SK-N-SH (cell line): ENCODE data around the gene SH3PXD2A. TPM values are rescaled to one million over a fixed set of nuclear protein-coding genes. Genes with fewer than 3 reads are reported as not detected.

Experiments
- CTCF ChIA-PET: fragments of 300-600, 350-600 bp; formaldehyde crosslinking; extraction: SDS; loops from one replicate; lab custom pipeline; 2021; lab: Yijun Ruan, JAX
- POLR2A ChIA-PET: fragments of 350-600 bp; sonication (Branson Sonifier 250); formaldehyde crosslinking; extraction: SDS; loops from one replicate; lab custom pipeline; 2020; ENCODE audit warnings: antibody characterized with exemption, inconsistent platforms; lab: Yijun Ruan, JAX
- DNase-seq: peaks from one replicate; pipeline ENCODE4 v3.0.0; 2012
- H2AFZ ChIP-seq: fragments of 200-600 bp; sonication (generic); 2 replicates; pipeline ENCODE4 v1.8.1; 2016; ENCODE audit warnings: antibody characterized with exemption, mild to moderate bottlenecking, low read depth
- H3F3A ChIP-seq: fragments of 200-600 bp; sonication (generic); replicated peaks from 2 replicates; pipeline ENCODE3; 2016; ENCODE audit warnings: antibody characterized with exemption, mild to moderate bottlenecking; ENCODE audit not compliant: insufficient read depth
- H3K27ac ChIP-seq, 2 experiments: fragments of 200-500 bp in 1 of 2; fragments of 200-600 bp in 1 of 2; sonication (Bioruptor generic) in 1 of 2; sonication (generic), shearing (Covaris generic) in 1 of 2; 2 replicates each; pipeline versions ENCODE4 v1.5.1 to v1.6.1; 2014 to 2016; ENCODE audit warnings: low read depth in 2 of 2, inconsistent platforms in 1 of 2, low read length in 1 of 2, mild to moderate bottlenecking in 1 of 2, mixed read lengths in 1 of 2
- H3K27me3 ChIP-seq: fragments of 200-600 bp; sonication (generic), shearing (Covaris generic); 2 replicates; pipeline ENCODE4 v1.6.1; 2016; ENCODE audit warnings: mixed run types; ENCODE audit not compliant: insufficient read depth
- H3K36me3 ChIP-seq, 2 experiments: fragments of 200-500 bp in 1 of 2; fragments of 200-600 bp in 1 of 2; sonication (Bioruptor generic) in 1 of 2; sonication (generic) in 1 of 2; replicated peaks in 1 of 2; 2 replicates each; pipeline versions ENCODE3 to v1.5.1; 2014 to 2016; ENCODE audit warnings: low read length in 1 of 2, mild to moderate bottlenecking in 1 of 2; ENCODE audit not compliant: insufficient read depth in 2 of 2, control insufficient read depth in 1 of 2
- H3K4me1 ChIP-seq, 2 experiments: fragments of 200-500 bp in 1 of 2; fragments of 200-600 bp in 1 of 2; sonication (Bioruptor generic) in 1 of 2; sonication (generic), shearing (Covaris generic) in 1 of 2; 2 replicates each; pipeline versions ENCODE4 v1.5.1 to v1.6.1; 2014 to 2016; ENCODE audit warnings: low read depth in 1 of 2, low read length in 1 of 2, mixed run types in 1 of 2; ENCODE audit not compliant: insufficient read depth in 2 of 2, control insufficient read depth in 1 of 2
- H3K4me2 ChIP-seq: fragments of 200-600 bp; sonication (generic), shearing (Covaris generic); 2 replicates; pipeline ENCODE4 v1.6.1; 2017; ENCODE audit warnings: mixed run types
- H3K4me3 ChIP-seq, 2 experiments: fragments of 200-500 bp in 1 of 2; fragments of 200-600 bp in 1 of 2; sonication (Bioruptor generic) in 1 of 2; sonication (generic), shearing (Covaris generic) in 1 of 2; 2 replicates each; pipeline versions ENCODE4 v1.5.1 to v1.8.1; 2014 to 2016; ENCODE audit warnings: low read depth in 2 of 2, inconsistent platforms in 1 of 2, low read length in 1 of 2, mild to moderate bottlenecking in 1 of 2, mixed read lengths in 1 of 2, moderate library complexity in 1 of 2
- H3K79me2 ChIP-seq: fragments of 200-600 bp; sonication (generic); 2 replicates; pipeline ENCODE4 v1.8.1; 2017; ENCODE audit warnings: mild to moderate bottlenecking; ENCODE audit not compliant: insufficient read depth
- H3K9ac ChIP-seq: fragments of 200-600 bp; sonication (generic); 2 replicates; pipeline ENCODE4 v1.6.1; 2017; ENCODE audit warnings: mixed run types
- H3K9me2 ChIP-seq: fragments of 200-600 bp; sonication (generic); 2 replicates; pipeline ENCODE4 v1.6.1; 2017; ENCODE audit warnings: mixed run types
- H3K9me3 ChIP-seq: fragments of 200-600 bp; sonication (generic); 2 replicates; pipeline ENCODE4 v1.6.1; 2017; ENCODE audit warnings: mixed run types, mild to moderate bottlenecking, moderate library complexity
- H4K20me1 ChIP-seq: fragments of 200-600 bp; sonication (generic); 2 replicates; pipeline ENCODE4 v1.6.1; 2017; ENCODE audit warnings: mild to moderate bottlenecking, mixed run types; ENCODE audit not compliant: insufficient read depth
- CHD2 ChIP-seq: fragments of 150-350 bp; IDR thresholded peaks from 2 replicates; pipeline ENCODE4 v1.6.1; 2018; ENCODE audit warnings: low read length; ENCODE audit not compliant: partially characterized antibody
- CTCF ChIP-seq: fragments of 200-600 bp; sonication (generic); IDR thresholded peaks from 2 replicates; pipeline ENCODE4 v1.6.1; 2017; ENCODE audit warnings: antibody characterized with exemption, mild to moderate bottlenecking, moderate library complexity
- ELF1 ChIP-seq: IDR thresholded peaks from 2 replicates; pipeline ENCODE4 v1.4.0; 2012
- EZH2phosphoT487 ChIP-seq: fragments of 200-600 bp; sonication (generic); IDR thresholded peaks from 2 replicates; pipeline ENCODE4 v1.6.1; 2017; ENCODE audit warnings: low read depth, mixed run types, mild to moderate bottlenecking, antibody characterized with exemption, moderate library complexity, borderline replicate concordance
- GABPA ChIP-seq: IDR thresholded peaks from 2 replicates; pipeline ENCODE4 v1.4.0; 2012; ENCODE audit warnings: low read depth, mild to moderate bottlenecking
- MEF2A ChIP-seq: IDR thresholded peaks from 2 replicates; pipeline ENCODE4 v1.4.0; 2012; ENCODE audit warnings: low read depth, borderline replicate concordance
- MXI1 ChIP-seq: IDR thresholded peaks from 2 replicates; pipeline ENCODE4 v1.6.1; 2012; ENCODE audit warnings: mild to moderate bottlenecking, low read depth, low read length, improper control_type of control experiment
- POLR2AphosphoS5 ChIP-seq: IDR thresholded peaks from 2 replicates; pipeline ENCODE4 v1.6.1; 2012; ENCODE audit warnings: low read depth, low read length
- RAD21 ChIP-seq: IDR thresholded peaks from 2 replicates; pipeline ENCODE4 v1.6.1; 2012; ENCODE audit warnings: mild to moderate bottlenecking, low read length
- RCOR1 ChIP-seq: fragments of 150-350 bp; IDR thresholded peaks from 2 replicates; pipeline ENCODE4 v1.6.1; 2017; ENCODE audit warnings: antibody characterized with exemption, low read length
- SIN3A ChIP-seq: IDR thresholded peaks from 2 replicates; pipeline ENCODE4 v1.6.1; 2012; ENCODE audit warnings: low read depth, mild to moderate bottlenecking, low read length, moderate library complexity, borderline replicate concordance
- SMC3 ChIP-seq: IDR thresholded peaks from 2 replicates; pipeline ENCODE4 v1.6.1; 2012; ENCODE audit warnings: low read depth, low read length, improper control_type of control experiment
- TCF12 ChIP-seq: IDR thresholded peaks from 2 replicates; pipeline ENCODE4 v1.4.0; 2012
- YY1 ChIP-seq: IDR thresholded peaks from 2 replicates; pipeline ENCODE4 v1.4.0; 2012; ENCODE audit warnings: low read depth, mild to moderate bottlenecking
- WGBS: methylation state at CpG from one replicate; pipeline ENCODE4 v1.1.6; 2017; ENCODE audit warnings: low lambda C conversion rate; 5-methylcytosine and 5-hydroxymethylcytosine counted together
- polyA plus RNA-seq, 3 experiments: library from polyadenylated mRNA; depleted of rRNA; stranded (reverse); fragments of >200 nt; gene quantifications; 2 replicates each; pipeline ENCODE4 v1.2.3, GENCODE V29; 2012
- TF ChIP-seq, protein P1 (sequence below): IDR thresholded peaks from 2 replicates; pipeline ENCODE4 v1.6.1; 2012; ENCODE audit warnings: mild to moderate bottlenecking, low read depth, low read length, moderate library complexity
- TF ChIP-seq, protein P2 (sequence below): fragments of 150-350 bp; IDR thresholded peaks from 2 replicates; pipeline ENCODE4 v1.6.1; 2017; ENCODE audit warnings: antibody characterized with exemption, low read length, low read depth, borderline replicate concordance
- TF ChIP-seq, protein P3 (sequence below): IDR thresholded peaks from 2 replicates; pipeline ENCODE4 v1.4.0; 2012; ENCODE audit warnings: low read depth, borderline replicate concordance

Gene SH3PXD2A
- polyA plus RNA-seq, 1 of the 3 experiments (the other 2 are of a cell fraction) = 2.5 TPM

DNA sequence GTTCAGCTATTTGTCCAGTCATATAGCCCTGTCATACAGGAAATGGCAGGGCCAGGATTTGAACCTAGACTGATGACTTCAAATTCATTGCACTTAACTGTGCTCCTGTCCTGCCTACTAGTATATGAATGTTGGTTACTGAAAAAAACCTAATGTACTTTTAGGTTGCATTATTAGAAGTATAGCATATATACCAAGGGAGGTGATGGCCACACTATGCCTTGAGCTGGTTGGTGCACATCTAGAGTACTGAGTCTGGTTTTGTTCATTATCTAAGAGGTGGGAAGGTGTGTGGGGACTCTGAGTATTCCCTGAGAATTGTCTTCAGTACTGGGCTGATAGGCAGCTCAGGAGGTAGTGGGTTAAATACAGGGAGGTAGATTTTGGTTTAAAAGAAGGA is 273.9 kb downstream of the SH3PXD2A start:
- POLR2A ChIA-PET = no interaction called here
- Histone ChIP-seq H3K4me1 (peaks cover 0 to 15% of the 10 kb centered on the region in 2 experiments; a peak in 1 of 4 replicates), H3K4me3 (no peak overlapping the region), H3K36me3 (no peaks in the 10 kb centered on the region), H3K27me3 (no peaks in the 10 kb centered on the region; the same call in 1 of the 2 replicates), H3K4me2 (no peak overlapping the region), H3K9me2 (no peaks in the 10 kb centered on the region), H3K9me3 (no peaks in the 10 kb centered on the region), H3K9ac (no peak overlapping the region), H2AFZ (no peak overlapping the region), H3K79me2 (no peaks in the 10 kb centered on the region), H3K27ac (no peak overlapping the region), H4K20me1 (no peaks in the 10 kb centered on the region), H3F3A (no peaks in the 10 kb centered on the region)
- TF ChIP-seq, protein P1, sequence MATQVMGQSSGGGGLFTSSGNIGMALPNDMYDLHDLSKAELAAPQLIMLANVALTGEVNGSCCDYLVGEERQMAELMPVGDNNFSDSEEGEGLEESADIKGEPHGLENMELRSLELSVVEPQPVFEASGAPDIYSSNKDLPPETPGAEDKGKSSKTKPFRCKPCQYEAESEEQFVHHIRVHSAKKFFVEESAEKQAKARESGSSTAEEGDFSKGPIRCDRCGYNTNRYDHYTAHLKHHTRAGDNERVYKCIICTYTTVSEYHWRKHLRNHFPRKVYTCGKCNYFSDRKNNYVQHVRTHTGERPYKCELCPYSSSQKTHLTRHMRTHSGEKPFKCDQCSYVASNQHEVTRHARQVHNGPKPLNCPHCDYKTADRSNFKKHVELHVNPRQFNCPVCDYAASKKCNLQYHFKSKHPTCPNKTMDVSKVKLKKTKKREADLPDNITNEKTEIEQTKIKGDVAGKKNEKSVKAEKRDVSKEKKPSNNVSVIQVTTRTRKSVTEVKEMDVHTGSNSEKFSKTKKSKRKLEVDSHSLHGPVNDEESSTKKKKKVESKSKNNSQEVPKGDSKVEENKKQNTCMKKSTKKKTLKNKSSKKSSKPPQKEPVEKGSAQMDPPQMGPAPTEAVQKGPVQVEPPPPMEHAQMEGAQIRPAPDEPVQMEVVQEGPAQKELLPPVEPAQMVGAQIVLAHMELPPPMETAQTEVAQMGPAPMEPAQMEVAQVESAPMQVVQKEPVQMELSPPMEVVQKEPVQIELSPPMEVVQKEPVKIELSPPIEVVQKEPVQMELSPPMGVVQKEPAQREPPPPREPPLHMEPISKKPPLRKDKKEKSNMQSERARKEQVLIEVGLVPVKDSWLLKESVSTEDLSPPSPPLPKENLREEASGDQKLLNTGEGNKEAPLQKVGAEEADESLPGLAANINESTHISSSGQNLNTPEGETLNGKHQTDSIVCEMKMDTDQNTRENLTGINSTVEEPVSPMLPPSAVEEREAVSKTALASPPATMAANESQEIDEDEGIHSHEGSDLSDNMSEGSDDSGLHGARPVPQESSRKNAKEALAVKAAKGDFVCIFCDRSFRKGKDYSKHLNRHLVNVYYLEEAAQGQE = no peak
- TF ChIP-seq ELF1 (no peak), POLR2AphosphoS5 (no peak)
- CTCF ChIA-PET = interaction anchor here (1.1 to 7.4 kb wide), 7 partner anchors 12 to 105 kb away, joined by 3 to 51 read pairs (median 7); no protein-coding TSS in a partner anchor
- DNase-seq = no peak

DNA sequence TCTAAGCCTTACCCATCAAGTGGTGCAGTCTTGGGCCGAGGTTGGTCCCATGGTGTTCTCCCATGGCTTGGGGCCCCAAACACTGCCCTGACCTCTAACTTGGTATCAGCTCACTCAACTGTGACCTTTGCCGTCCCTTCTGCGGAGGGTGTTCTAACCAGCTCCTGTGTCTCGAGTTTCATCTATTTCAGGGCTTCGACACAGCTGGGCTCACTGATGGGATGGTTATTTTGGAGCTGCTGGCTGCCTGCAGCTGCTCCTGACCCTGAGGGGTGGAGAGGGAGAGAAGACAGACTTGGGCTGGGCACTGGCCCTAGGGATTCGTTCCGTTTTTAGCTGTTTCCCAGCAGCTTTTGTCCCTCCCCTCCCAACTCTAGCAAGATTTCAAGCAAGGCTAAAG is 274.9 kb downstream of the SH3PXD2A start:
- Histone ChIP-seq H3K4me2 (no peak overlapping the region), H2AFZ (no peak overlapping the region), H3K79me2 (no peaks in the 10 kb centered on the region), H4K20me1 (no peaks in the 10 kb centered on the region), H3K27ac (no peak overlapping the region), H3K9me3 (no peaks in the 10 kb centered on the region), H3K4me3 (no peak overlapping the region), H3F3A (no peaks in the 10 kb centered on the region), H3K9me2 (no peaks in the 10 kb centered on the region), H3K27me3 (no peaks in the 10 kb centered on the region; the same call in 1 of the 2 replicates), H3K4me1 (peaks cover 0 to 15% of the 10 kb centered on the region in 2 experiments; a peak in 1 of 4 replicates), H3K36me3 (no peaks in the 10 kb centered on the region), H3K9ac (no peak overlapping the region)
- ChIA-PET CTCF (interaction anchor here (0.5 to 7.4 kb wide), 7 partner anchors 13 to 308 kb away, joined by 3 to 51 read pairs (median 7); no protein-coding TSS in a partner anchor), POLR2A (no interaction called here)
- 82% methylated on average over 7 of the region's 7 CpGs for WGBS
- no peak for DNase-seq
- no peak for TF ChIP-seq TCF12
- no peak for TF ChIP-seq RAD21
- no peak for TF ChIP-seq EZH2phosphoT487
- TF ChIP-seq RCOR1 = no peak
- no peak for TF ChIP-seq MEF2A
- TF ChIP-seq CHD2 = no peak
- TF ChIP-seq, protein P1 = no peak
- no peak for TF ChIP-seq MXI1
- no peak for TF ChIP-seq SMC3
- TF ChIP-seq CTCF = no peak
- no peak for TF ChIP-seq GABPA
- TF ChIP-seq YY1 = no peak
- TF ChIP-seq, protein P2, sequence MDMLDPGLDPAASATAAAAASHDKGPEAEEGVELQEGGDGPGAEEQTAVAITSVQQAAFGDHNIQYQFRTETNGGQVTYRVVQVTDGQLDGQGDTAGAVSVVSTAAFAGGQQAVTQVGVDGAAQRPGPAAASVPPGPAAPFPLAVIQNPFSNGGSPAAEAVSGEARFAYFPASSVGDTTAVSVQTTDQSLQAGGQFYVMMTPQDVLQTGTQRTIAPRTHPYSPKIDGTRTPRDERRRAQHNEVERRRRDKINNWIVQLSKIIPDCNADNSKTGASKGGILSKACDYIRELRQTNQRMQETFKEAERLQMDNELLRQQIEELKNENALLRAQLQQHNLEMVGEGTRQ = no peak
- TF ChIP-seq, protein P3, sequence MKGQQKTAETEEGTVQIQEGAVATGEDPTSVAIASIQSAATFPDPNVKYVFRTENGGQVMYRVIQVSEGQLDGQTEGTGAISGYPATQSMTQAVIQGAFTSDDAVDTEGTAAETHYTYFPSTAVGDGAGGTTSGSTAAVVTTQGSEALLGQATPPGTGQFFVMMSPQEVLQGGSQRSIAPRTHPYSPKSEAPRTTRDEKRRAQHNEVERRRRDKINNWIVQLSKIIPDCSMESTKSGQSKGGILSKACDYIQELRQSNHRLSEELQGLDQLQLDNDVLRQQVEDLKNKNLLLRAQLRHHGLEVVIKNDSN = no peak
- no peak for TF ChIP-seq SIN3A
